GM12878 (cell line): Measurements from ENCODE around the gene RASSF8. TPM values are rescaled to one million over a fixed set of nuclear protein-coding genes. Genes with fewer than 3 reads are reported as not detected.

Experiments
- ATAC-seq: fragments of 200-7000 bp; cut with Tn5 transposase; 3 replicates; pipeline ENCODE4 v1.9.1; 2020; ENCODE audit warnings: mild to moderate bottlenecking, moderate library complexity
- BruUV-seq: library from RNA; stranded (reverse); fragments of 400-500 nt; replicated peaks from 2 replicates; lab custom pipeline; 2021; lab: Mats Ljungman, UMichigan
- CTCF ChIA-PET: fragments of 300-600 bp; sonication (Branson Sonifier 250); formaldehyde crosslinking; extraction: SDS; loops from one replicate; lab custom pipeline; 2021; ENCODE audit warnings: inconsistent platforms; lab: Yijun Ruan, JAX
- POLR2A ChIA-PET: fragments of 350-600 bp; formaldehyde crosslinking; extraction: SDS; loops from one replicate; lab custom pipeline; 2021; ENCODE audit warnings: inconsistent platforms; lab: Charles Lee
- RAD21 ChIA-PET: fragments of 300-600 bp; sonication (Branson Sonifier 250); formaldehyde crosslinking; loops from one replicate; lab custom pipeline; 2023; ENCODE audit warnings: antibody characterized with exemption; ENCODE audit not compliant: unreplicated experiment; lab: Charles Lee
- SMC1A ChIA-PET: fragments of 300-600 bp; sonication (Branson Sonifier 250); formaldehyde crosslinking; loops from one replicate; lab custom pipeline; 2023; ENCODE audit not compliant: unreplicated experiment, uncharacterized antibody; lab: Charles Lee
- DNase-seq: peaks from one replicate; pipeline ENCODE4 v3.0.0-alpha.2; 2011; ENCODE audit warnings: low read depth, low spot score
- FAIRE-seq: peaks from 3 replicates; lab custom pipeline; 2011; peaks lifted over from hg19 to GRCh38; lab: Jason Lieb, UNC
- H2AFZ ChIP-seq: 2 replicates; pipeline ENCODE4 v1.6.0; 2011; ENCODE audit warnings: low read depth, low read length, control low read depth; ENCODE audit not compliant: control insufficient read depth
- H3K27ac ChIP-seq: 2 replicates; pipeline ENCODE4 v1.5.1; 2011; ENCODE audit warnings: control low read depth; ENCODE audit not compliant: control insufficient read depth, insufficient read depth
- H3K27me3 ChIP-seq, 2 experiments: replicated peaks in 1 of 2; 2 replicates each; pipeline versions ENCODE4 v1.6.0 to v1.6.1; 2011; ENCODE audit warnings: low read length in 1 of 2; ENCODE audit not compliant: control insufficient read depth in 2 of 2, insufficient read depth in 2 of 2
- H3K36me3 ChIP-seq, 2 experiments: 2 replicates each; pipeline ENCODE4 v1.5.1; 2011; ENCODE audit warnings: low read length in 1 of 2; ENCODE audit not compliant: control insufficient read depth in 2 of 2, insufficient read depth in 2 of 2
- H3K4me1 ChIP-seq: 2 replicates; pipeline ENCODE4 v1.6.1; 2011; ENCODE audit warnings: mild to moderate bottlenecking, low read length, moderate library complexity, mixed read lengths; ENCODE audit not compliant: control insufficient read depth, insufficient read depth
- H3K4me2 ChIP-seq: 2 replicates; pipeline ENCODE4 v1.6.0; 2011; ENCODE audit warnings: control low read depth; ENCODE audit not compliant: control insufficient read depth, insufficient read depth
- H3K4me3 ChIP-seq: fragments of 200-600 bp; sonication (generic); 2 replicates; pipeline ENCODE4 v1.5.1; 2016
- H3K79me2 ChIP-seq: 2 replicates; pipeline ENCODE4 v1.6.0; 2011; ENCODE audit warnings: low read length; ENCODE audit not compliant: control insufficient read depth, insufficient read depth
- H3K9ac ChIP-seq: 2 replicates; pipeline ENCODE4 v1.8.0; 2011; ENCODE audit warnings: low read length, control low read depth, mixed read lengths; ENCODE audit not compliant: control insufficient read depth, insufficient read depth
- H3K9me3 ChIP-seq: replicated peaks from 3 replicates; pipeline ENCODE4 v1.5.1; 2011; ENCODE audit warnings: mild to moderate bottlenecking, low read length; ENCODE audit not compliant: control insufficient read depth, insufficient read depth
- H4K20me1 ChIP-seq: 2 replicates; pipeline ENCODE4 v1.6.0; 2011; ENCODE audit not compliant: control insufficient read depth, insufficient read depth
- ATF7 ChIP-seq: fragments of 450-650 bp; IDR thresholded peaks from 2 replicates; pipeline ENCODE4 v1.6.1; 2016; ENCODE audit warnings: low read depth, mild to moderate bottlenecking
- CBX5 ChIP-seq: sonication (generic); IDR thresholded peaks from 2 replicates; pipeline ENCODE4 v1.6.1; 2016; ENCODE audit warnings: low read depth, moderate library complexity, mild to moderate bottlenecking, inconsistent platforms
- CEBPB ChIP-seq, 2 experiments: fragments of 150-350 bp in 1 of 2; IDR thresholded peaks; 2 replicates each; pipeline ENCODE4 v1.6.1; 2012 to 2014; ENCODE audit warnings: low read depth in 2 of 2, low read length in 2 of 2, borderline replicate concordance in 1 of 2, inconsistent platforms in 1 of 2
- CHD1 ChIP-seq: IDR thresholded peaks from 2 replicates; pipeline ENCODE4 v1.6.1; 2012; ENCODE audit warnings: low read depth, low read length, improper control_type of control experiment
- E2F4 ChIP-seq: IDR thresholded peaks from 2 replicates; pipeline ENCODE4 v1.6.1; 2012; ENCODE audit warnings: low read depth, low read length, improper control_type of control experiment
- EED ChIP-seq: sonication (generic); IDR thresholded peaks from 2 replicates; pipeline ENCODE4 v1.6.1; 2016; ENCODE audit warnings: antibody characterized with exemption, low read depth
- EP300 ChIP-seq, 2 experiments: fragments of 150-350 bp in 1 of 2; IDR thresholded peaks; 2 replicates each; pipeline ENCODE4 v1.6.1; 2011 to 2012; ENCODE audit warnings: low read depth in 2 of 2, low read length in 2 of 2, borderline replicate concordance in 1 of 2, improper control_type of control experiment in 1 of 2, inconsistent platforms in 1 of 2; ENCODE audit not compliant: control insufficient read depth in 1 of 2
- HDGF ChIP-seq: fragments of 450-650 bp; IDR thresholded peaks from 2 replicates; pipeline ENCODE4 v1.6.1; 2016; ENCODE audit warnings: antibody characterized with exemption
- MXI1 ChIP-seq: fragments of 150-350 bp; IDR thresholded peaks from 2 replicates; pipeline ENCODE4 v1.6.1; 2011; ENCODE audit warnings: low read depth, mild to moderate bottlenecking, inconsistent platforms, low read length, improper control_type of control experiment
- NFIC ChIP-seq: IDR thresholded peaks from 2 replicates; pipeline ENCODE4 v1.6.1; 2012; ENCODE audit warnings: low read depth, mild to moderate bottlenecking, inconsistent platforms, low read length, moderate library complexity
- POLR2A ChIP-seq: IDR thresholded peaks from 2 replicates; pipeline ENCODE4 v1.6.1; 2011; ENCODE audit warnings: low read depth, mild to moderate bottlenecking, low read length
- POU2F2 ChIP-seq: IDR thresholded peaks from 3 replicates; pipeline ENCODE4 v1.6.1; 2011; ENCODE audit warnings: low read depth, mild to moderate bottlenecking, low read length, borderline replicate concordance
- RELB ChIP-seq: fragments of 450-650 bp; IDR thresholded peaks from 2 replicates; pipeline ENCODE4 v1.6.1; 2017; ENCODE audit warnings: low read depth, mild to moderate bottlenecking, moderate library complexity
- SMC3 ChIP-seq: IDR thresholded peaks from 2 replicates; pipeline ENCODE4 v1.6.1; 2011; ENCODE audit warnings: low read length, improper control_type of control experiment, borderline replicate concordance
- TBL1XR1 ChIP-seq: IDR thresholded peaks from 2 replicates; pipeline ENCODE4 v1.6.1; 2012; ENCODE audit warnings: low read depth, low read length, improper control_type of control experiment
- ZNF217 ChIP-seq: fragments of 450-650 bp; IDR thresholded peaks from 2 replicates; pipeline ENCODE4 v1.6.1; 2017; ENCODE audit warnings: antibody characterized with exemption, mild to moderate bottlenecking
- ZNF274 ChIP-seq: IDR thresholded peaks from one replicate; pipeline ENCODE4 v1.8.0; 2011; ENCODE audit not compliant: insufficient read length, insufficient read depth
- WGBS: methylation state at CpG from one replicate; pipeline ENCODE4 v1.1.6; 2016; ENCODE audit warnings: low lambda C conversion rate; ENCODE audit not compliant: insufficient replicate concordance, insufficient coverage; ENCODE audit errors: missing lambda C conversion rate; 5-methylcytosine and 5-hydroxymethylcytosine counted together
- in situ Hi-C: fragments of 300-500 bp; cut with MboI; formaldehyde crosslinking; loops from 9 replicates; pipeline ENCODE4 v1.14.3; 2018; ENCODE audit warnings: mixed read lengths
- intact Hi-C: fragments of 100-400 bp; cut with micrococcal nuclease; formaldehyde crosslinking; loops from one replicate; pipeline ENCODE4 v1.14.2; 2022; ENCODE audit not compliant: unreplicated experiment
- polyA plus RNA-seq, 11 experiments: library from polyadenylated mRNA; depleted of rRNA in 4 of 11; unstranded in 6 of 11; stranded (reverse) in 5 of 11; fragments of >200 nt; fragmentation: Nextera tagmentation in 4 of 11; fragmentation: Illumina TruSeq in 1 of 11; extraction: Ambion mirVana in 4 of 11; extraction: Trizol in 1 of 11; gene quantifications; 1 replicate in 1 of 11; 2 replicates in 10 of 11; pipeline versions ENCODE4 v1.2.1 to v1.2.3, GENCODE V29; 2011 to 2016; ENCODE audit warnings: inconsistent platforms in 2 of 11, missing spikeins in 2 of 11, low read depth in 1 of 11
- total RNA-seq, 4 experiments: library from RNA; depleted of rRNA in 3 of 4; stranded (reverse); fragments of >200 nt in 3 of 4; fragmentation: Illumina TruSeq in 1 of 4; extraction: Trizol in 1 of 4; gene quantifications; 2 replicates each; pipeline versions ENCODE4 v1.2.1 to v1.2.3, GENCODE V29; 2013 to 2021
- TF ChIP-seq, protein P1 (sequence below): IDR thresholded peaks from 2 replicates; pipeline ENCODE4 v1.6.1; 2011; ENCODE audit warnings: borderline replicate concordance, low read depth, mild to moderate bottlenecking, moderate library complexity, mixed read lengths, low read length; ENCODE audit not compliant: insufficient read depth; ENCODE audit errors: extremely low read length

Gene RASSF8
- total and polyA plus RNA-seq, 10 of the 15 experiments (the other 5 are each of a cell fraction or from before 2014, with no cell fraction given) = 0.06 to 0.18 (median 0.08) TPM; not detected in 6

DNA sequence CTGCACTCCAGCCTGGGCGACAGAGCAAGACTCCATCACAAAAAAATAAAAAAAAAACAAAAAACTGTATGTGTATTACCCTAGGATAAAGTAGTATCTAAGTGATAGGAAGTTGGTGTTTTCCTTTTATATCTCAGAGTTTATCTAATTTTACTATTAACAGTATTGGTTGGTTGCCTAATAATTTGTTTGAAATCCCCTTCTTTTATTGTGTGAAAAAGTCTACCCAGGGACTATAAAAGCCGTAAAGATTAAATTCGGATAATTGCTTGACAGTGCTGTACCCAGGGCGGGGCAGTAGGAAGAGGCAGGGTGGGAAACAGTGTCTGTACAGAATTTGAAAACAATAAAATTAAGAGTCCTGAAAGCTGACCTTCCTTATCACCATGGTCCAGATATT lies 78.4 kb downstream of the RASSF8 start:
- Histone ChIP-seq H3K27ac (no peak overlapping the region), H3K9ac (no peak overlapping the region), H2AFZ (no peak overlapping the region), H3K4me1 (no peaks in the 10 kb centered on the region), H3K79me2 (no peaks in the 10 kb centered on the region), H3K36me3 (no peaks in the 10 kb centered on the region), H3K4me3 (no peak overlapping the region), H3K27me3 (no peaks in the 10 kb centered on the region), H4K20me1 (no peaks in the 10 kb centered on the region), H3K4me2 (no peak overlapping the region), H3K9me3 (no peaks in the 10 kb centered on the region)
- TF ChIP-seq, protein P1, sequence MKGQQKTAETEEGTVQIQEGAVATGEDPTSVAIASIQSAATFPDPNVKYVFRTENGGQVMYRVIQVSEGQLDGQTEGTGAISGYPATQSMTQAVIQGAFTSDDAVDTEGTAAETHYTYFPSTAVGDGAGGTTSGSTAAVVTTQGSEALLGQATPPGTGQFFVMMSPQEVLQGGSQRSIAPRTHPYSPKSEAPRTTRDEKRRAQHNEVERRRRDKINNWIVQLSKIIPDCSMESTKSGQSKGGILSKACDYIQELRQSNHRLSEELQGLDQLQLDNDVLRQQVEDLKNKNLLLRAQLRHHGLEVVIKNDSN = no peak
- no peak for TF ChIP-seq EP300 (IDR thresholded peaks at IDR 0.05; ENCODE audit: borderline replicate concordance in 1 of 2, control insufficient read depth in 1 of 2, low read depth in 2 of 2, low read length in 2 of 2)
- TF ChIP-seq POU2F2 = no peak
- TF ChIP-seq CHD1 = no peak
- no peak for TF ChIP-seq TBL1XR1
- no peak for TF ChIP-seq SMC3
- TF ChIP-seq ATF7 = no peak
- no peak for TF ChIP-seq RELB
- TF ChIP-seq POLR2A = no peak
- no peak for TF ChIP-seq ZNF217
- TF ChIP-seq MXI1 = no peak
- no peak for TF ChIP-seq E2F4
- TF ChIP-seq CBX5 = no peak
- TF ChIP-seq EED = no peak
- TF ChIP-seq ZNF274 = no peak
- no peak for TF ChIP-seq CEBPB (IDR thresholded peaks at IDR 0.05; ENCODE audit: borderline replicate concordance in 1 of 2, low read depth in 2 of 2, low read length in 2 of 2)
- TF ChIP-seq HDGF = no peak
- no peak for TF ChIP-seq NFIC
- in situ Hi-C loops (no loop called here), intact Hi-C loops (no loop called here)
- no peak for DNase-seq
- no TSS peak for BruUV-seq
- ChIA-PET SMC1A (interaction anchor here (2.1 kb wide), 1 partner anchor 601 kb away, joined by 7 read pairs; no protein-coding TSS in a partner anchor), CTCF (interaction anchor here (0.6 kb wide), 1 partner anchor 14 kb away, joined by 3 read pairs; no protein-coding TSS in a partner anchor), RAD21 (no interaction called here), POLR2A (no interaction called here)
- WGBS = 50% methylated on average over 4 of the region's 4 CpGs
- no peak for FAIRE-seq
- ATAC-seq = no peak
